ENCODE data around the gene ZNF346. TPM values are rescaled to one million over a fixed set of nuclear protein-coding genes. Genes with fewer than 3 reads are reported as not detected.
"Not testable (repeated sequence)": the region's sequence is repeated elsewhere in the genome, so short reads cannot be mapped to it uniquely, and the experiment has no call there.

The ZNF346 gene
- 10 to 100 TPM; 20.2 to 27.9 (median 21.6) TPM for total RNA-seq
- 27.9 TPM for total RNA-seq (2013)

DNA sequence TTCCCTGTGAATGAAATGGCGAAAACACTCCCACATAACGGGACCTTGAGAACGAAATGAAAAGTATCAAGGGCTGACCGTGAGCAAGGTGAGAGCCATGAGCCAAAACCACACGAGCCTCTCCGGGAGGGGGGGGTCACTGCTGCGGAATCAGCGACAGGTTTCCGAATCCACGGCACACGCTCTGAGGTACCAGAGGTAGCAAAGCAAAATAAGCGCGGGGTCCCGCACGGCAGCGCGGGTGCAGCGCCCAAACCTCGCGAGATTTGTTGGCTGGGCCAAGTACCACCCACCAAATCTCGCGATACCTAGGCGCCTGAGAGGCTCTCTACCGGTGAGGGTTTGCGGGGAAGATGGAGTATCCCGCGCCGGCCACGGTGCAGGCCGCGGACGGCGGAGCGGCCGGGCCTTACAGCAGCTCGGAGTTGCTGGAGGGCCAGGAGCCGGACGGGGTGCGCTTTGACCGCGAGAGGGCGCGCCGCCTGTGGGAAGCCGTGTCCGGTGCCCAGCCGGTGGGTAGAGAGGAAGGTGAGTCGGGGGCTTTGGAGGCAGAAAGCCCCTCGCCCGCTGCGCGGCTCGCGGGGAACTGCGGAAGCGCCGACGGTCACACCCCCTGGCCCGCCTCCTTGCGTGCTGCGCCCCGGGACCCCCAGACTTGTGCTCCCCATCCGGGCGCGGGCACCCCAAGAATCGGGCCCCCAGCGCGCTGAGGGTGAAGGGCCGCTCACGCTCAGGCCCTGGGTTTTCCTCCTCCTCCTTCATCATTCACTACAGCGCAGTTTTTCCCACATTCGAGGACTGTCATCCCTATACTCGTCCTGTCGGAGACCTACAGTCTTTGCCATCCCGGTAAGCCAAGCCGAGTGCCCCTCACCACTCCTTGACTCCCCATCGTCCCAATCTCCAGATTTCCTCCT, at the start of gene ZNF346:
TSS of gene ZNF346 (plus strand) at position 311 of the 917 bp plus-strand sequence. CDS start at position 354, 43 bp downstream.
- no peaks in the 10 kb centered on the region for H3K27me3 Mint-ChIP-seq (ENCODE audit: low read depth in 2 of 2)
- no peaks in the 10 kb centered on the region for H3K27me3 ChIP-seq (ENCODE audit: control insufficient read depth, insufficient read depth, low read length)
- peak; percentile 96 to 99 (median 97) for ATAC-seq
- peak within 1 kb of the TSS; percentile 95 to 96 for H3K27ac Mint-ChIP-seq
- H3K36me3 ChIP-seq (ENCODE audit: control insufficient read depth, insufficient read depth, low read length): no peaks in the 10 kb centered on the region
- no peaks in the 10 kb centered on the region for H3K9me3 Mint-ChIP-seq
- no peaks in the 10 kb centered on the region for H3K9me3 ChIP-seq (ENCODE audit: control insufficient read depth, insufficient read depth, low read length)
- intact Hi-C loops (cut with micrococcal nuclease): no loop called here
- H3K27ac ChIP-seq (ENCODE audit: low read length): peak within 1 kb of the TSS; percentile 68
- TF ChIP-seq, protein P1, sequence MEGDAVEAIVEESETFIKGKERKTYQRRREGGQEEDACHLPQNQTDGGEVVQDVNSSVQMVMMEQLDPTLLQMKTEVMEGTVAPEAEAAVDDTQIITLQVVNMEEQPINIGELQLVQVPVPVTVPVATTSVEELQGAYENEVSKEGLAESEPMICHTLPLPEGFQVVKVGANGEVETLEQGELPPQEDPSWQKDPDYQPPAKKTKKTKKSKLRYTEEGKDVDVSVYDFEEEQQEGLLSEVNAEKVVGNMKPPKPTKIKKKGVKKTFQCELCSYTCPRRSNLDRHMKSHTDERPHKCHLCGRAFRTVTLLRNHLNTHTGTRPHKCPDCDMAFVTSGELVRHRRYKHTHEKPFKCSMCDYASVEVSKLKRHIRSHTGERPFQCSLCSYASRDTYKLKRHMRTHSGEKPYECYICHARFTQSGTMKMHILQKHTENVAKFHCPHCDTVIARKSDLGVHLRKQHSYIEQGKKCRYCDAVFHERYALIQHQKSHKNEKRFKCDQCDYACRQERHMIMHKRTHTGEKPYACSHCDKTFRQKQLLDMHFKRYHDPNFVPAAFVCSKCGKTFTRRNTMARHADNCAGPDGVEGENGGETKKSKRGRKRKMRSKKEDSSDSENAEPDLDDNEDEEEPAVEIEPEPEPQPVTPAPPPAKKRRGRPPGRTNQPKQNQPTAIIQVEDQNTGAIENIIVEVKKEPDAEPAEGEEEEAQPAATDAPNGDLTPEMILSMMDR (IDR thresholded peaks at IDR 0.05): peak; percentile 46
- H3K4me1 Mint-ChIP-seq: peaks cover 38% of the 10 kb centered on the region in 2 donors
- H3K4me1 ChIP-seq (ENCODE audit: control insufficient read depth, insufficient read depth, low read length): peaks cover 17% of the 10 kb centered on the region
- under 1% methylated on average over 77 of the region's 77 CpGs for WGBS (ENCODE audit: insufficient coverage)
- DNase-seq: peak; percentile 88 to 98
- peak within 1 kb of the TSS; percentile 79 for H3K4me3 ChIP-seq (ENCODE audit: low read length)
- peak within 1 kb of the TSS; percentile 98 for H3K4me3 Mint-ChIP-seq
- no peaks in the 10 kb centered on the region for H3K36me3 Mint-ChIP-seq

- peaks cover 12 to 15% of the 10 kb centered on the region in 2 donors for H3K4me1 Mint-ChIP-seq
- H3K9me3 Mint-ChIP-seq: no peaks in the 10 kb centered on the region
- H3K36me3 ChIP-seq (ENCODE audit: control insufficient read depth, insufficient read depth, low read length): peaks cover 31% of the 10 kb centered on the region
- TF ChIP-seq, protein P1 (IDR thresholded peaks at IDR 0.05): no peak
- no peak for ATAC-seq
- H3K27ac Mint-ChIP-seq: peak overlapping the region; percentile 24 to 32
- no peaks in the 10 kb centered on the region for H3K4me1 ChIP-seq (ENCODE audit: control insufficient read depth, insufficient read depth, low read length)
- 89% methylated on average over 3 of the region's 3 CpGs for WGBS (ENCODE audit: insufficient coverage)
- no peak overlapping the region for H3K4me3 Mint-ChIP-seq
- no peaks in the 10 kb centered on the region for H3K27me3 ChIP-seq (ENCODE audit: control insufficient read depth, insufficient read depth, low read length)
- peaks cover 21% of the 10 kb centered on the region for H3K36me3 Mint-ChIP-seq
- intact Hi-C loops (cut with micrococcal nuclease): no loop called here
- no peaks in the 10 kb centered on the region for H3K27me3 Mint-ChIP-seq (ENCODE audit: low read depth in 2 of 2)
- H3K4me3 ChIP-seq (ENCODE audit: low read length): no peak overlapping the region
- DNase-seq: no peak
- no peaks in the 10 kb centered on the region for H3K9me3 ChIP-seq (ENCODE audit: control insufficient read depth, insufficient read depth, low read length)
- no peak overlapping the region for H3K27ac ChIP-seq (ENCODE audit: low read length)
Observed at GRCh38 chr5:176979669-176980068, 42.8 kb upstream of the ZNF346 start.

DNA sequence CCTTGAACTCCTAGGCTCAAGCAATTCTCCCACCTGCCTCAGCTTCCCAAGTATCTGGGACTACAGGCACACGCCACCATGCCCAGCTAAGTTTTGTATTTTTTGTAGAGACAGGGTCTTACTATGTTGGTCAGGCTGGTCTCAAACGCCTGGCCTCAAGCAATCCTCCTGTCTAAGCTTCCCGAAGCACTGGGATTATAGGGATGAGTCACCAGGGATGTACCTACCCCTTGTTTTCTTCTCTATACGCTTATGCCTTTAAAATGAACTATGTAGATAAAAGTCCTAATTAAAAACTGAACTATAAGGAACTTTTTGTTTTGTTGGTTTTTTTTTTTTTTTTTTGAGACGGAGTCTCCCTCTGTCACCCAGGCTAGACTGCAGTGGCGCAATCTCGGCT, 41.7 kb upstream of the ZNF346 start:
- no peak overlapping the region for H3K4me3 Mint-ChIP-seq
- intact Hi-C loops (cut with micrococcal nuclease): no loop called here
- no peak for ATAC-seq

DNA sequence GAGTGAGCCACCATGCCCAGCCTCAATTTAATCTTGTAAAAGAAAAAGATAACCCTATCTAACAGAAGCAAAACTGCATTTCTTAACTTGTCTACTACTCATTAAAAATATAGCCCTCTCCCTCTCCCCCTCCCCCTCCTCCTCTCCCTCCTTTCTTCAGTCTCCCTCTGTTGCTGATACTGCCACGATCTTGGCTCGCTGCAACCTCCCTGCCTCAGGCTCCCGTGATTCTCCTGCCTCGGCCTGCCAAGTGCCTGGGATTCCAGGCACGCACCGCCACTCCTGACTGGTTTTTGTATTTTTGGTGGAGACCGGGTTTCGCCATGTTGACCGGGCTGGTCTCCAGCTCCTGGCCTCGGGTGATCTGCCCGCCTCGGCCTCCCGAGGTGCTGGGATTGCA, 39.4 kb upstream of the ZNF346 start:
- Histone ChIP-seq H3K4me1 (ENCODE audit: control insufficient read depth, insufficient read depth, low read length) (peaks cover 19% of the 10 kb centered on the region), H3K36me3 (ENCODE audit: control insufficient read depth, insufficient read depth, low read length) (peaks cover 20% of the 10 kb centered on the region)
- DNase-seq; ATAC-seq; intact Hi-C loops (cut with micrococcal nuclease); H3K9me3 ChIP-seq (ENCODE audit: control insufficient read depth, insufficient read depth, low read length); H3K4me3 Mint-ChIP-seq; H3K27me3 Mint-ChIP-seq (ENCODE audit: low read depth in 2 of 2); H3K4me3 ChIP-seq (ENCODE audit: low read length); H3K27ac ChIP-seq (ENCODE audit: low read length); H3K9me3 Mint-ChIP-seq; H3K27me3 ChIP-seq (ENCODE audit: control insufficient read depth, insufficient read depth, low read length): not testable (repeated sequence)
- Mint-ChIP-seq H3K36me3 (peaks cover 14% of the 10 kb centered on the region), H3K27ac (peak overlapping the region in 1 of 2 donors; percentile 22), H3K4me1 (peaks cover 18 to 23% of the 10 kb centered on the region in 2 donors)
- WGBS (ENCODE audit: insufficient coverage): 83% methylated on average over 11 of the region's 13 CpGs

More for the DNA sequence above, 41.7 kb upstream of the ZNF346 start:
- no peaks in the 10 kb centered on the region for H3K9me3 Mint-ChIP-seq
- H3K27ac Mint-ChIP-seq: peak overlapping the region in 1 of 2 donors; percentile 32
- Histone ChIP-seq H3K4me3 (ENCODE audit: low read length) (no peak overlapping the region), H3K27me3 (ENCODE audit: control insufficient read depth, insufficient read depth, low read length) (no peaks in the 10 kb centered on the region), H3K27ac (ENCODE audit: low read length) (no peak overlapping the region), H3K36me3 (ENCODE audit: control insufficient read depth, insufficient read depth, low read length) (peaks cover 23% of the 10 kb centered on the region), H3K9me3 (ENCODE audit: control insufficient read depth, insufficient read depth, low read length) (no peaks in the 10 kb centered on the region), H3K4me1 (ENCODE audit: control insufficient read depth, insufficient read depth, low read length) (peaks cover 9% of the 10 kb centered on the region)
- TF ChIP-seq, protein P1 (IDR thresholded peaks at IDR 0.05): no peak
- peaks cover 14% of the 10 kb centered on the region for H3K36me3 Mint-ChIP-seq
- no peak for DNase-seq
- H3K27me3 Mint-ChIP-seq (ENCODE audit: low read depth in 2 of 2): no peaks in the 10 kb centered on the region
- WGBS (ENCODE audit: insufficient coverage): 95% methylated on average over 6 of the region's 7 CpGs
- peaks cover 11 to 14% of the 10 kb centered on the region in 2 donors for H3K4me1 Mint-ChIP-seq

GRCh38 chr5:176983593-176983992, 38.9 kb upstream of the ZNF346 start:
- H3K9me3 ChIP-seq (ENCODE audit: control insufficient read depth, insufficient read depth, low read length); H3K4me3 Mint-ChIP-seq; H3K27me3 Mint-ChIP-seq (ENCODE audit: low read depth in 2 of 2); ATAC-seq; H3K9me3 Mint-ChIP-seq; intact Hi-C loops (cut with micrococcal nuclease); H3K4me3 ChIP-seq (ENCODE audit: low read length); DNase-seq; H3K27me3 ChIP-seq (ENCODE audit: control insufficient read depth, insufficient read depth, low read length); H3K27ac ChIP-seq (ENCODE audit: low read length): not testable (repeated sequence)
- Histone ChIP-seq H3K4me1 (ENCODE audit: control insufficient read depth, insufficient read depth, low read length) (peaks cover 19% of the 10 kb centered on the region), H3K36me3 (ENCODE audit: control insufficient read depth, insufficient read depth, low read length) (peaks cover 20% of the 10 kb centered on the region)
- Mint-ChIP-seq H3K27ac (peak overlapping the region in 1 of 2 donors; percentile 22), H3K4me1 (peaks cover 21 to 27% of the 10 kb centered on the region in 2 donors), H3K36me3 (peaks cover 14% of the 10 kb centered on the region)
- WGBS (ENCODE audit: insufficient coverage): 94% methylated on average over 20 of the region's 21 CpGs

Data from natural killer cell (primary cell).